Activated CD4-positive, CD25-positive, alpha-beta regulatory T cell treated with anti-CD3 and anti-CD28 coated beads, Interleukin-2, amount 50 U/mL, for 72 hours (primary cell): ENCODE data around the gene PTPN7.

Source experiments
- DNase-seq: peaks from one replicate; pipeline ENCODE4 v3.0.0; 2021

Gene PTPN7

GRCh38 chr1:202165942-202166843, 5.8 kb upstream of the PTPN7 start:
- DNase-seq = no peak

GRCh38 chr1:202165267-202165941, 5.0 kb upstream of the PTPN7 start:
- no peak for DNase-seq

- peak; percentile 72 for DNase-seq
These were observed 4.1 kb upstream of the PTPN7 start for GRCh38 chr1:202164271-202165037.

GRCh38 chr1:202163281-202164270, 3.2 kb upstream of the PTPN7 start:
- DNase-seq = no peak

- no peak for DNase-seq
These were observed 2.2 kb upstream of the PTPN7 start for GRCh38 chr1:202162418-202163280.

GRCh38 chr1:202162047-202162417, 1.6 kb upstream of the PTPN7 start:
- no peak for DNase-seq

- DNase-seq = no peak
These were observed 997 bp upstream of the PTPN7 start for GRCh38 chr1:202161151-202162046.

GRCh38 chr1:202159534-202160371, 649 bp downstream of the PTPN7 start:
- DNase-seq = peak; percentile 66

GRCh38 chr1:202158810-202159533, 1.4 kb downstream of the PTPN7 start:
- peak; percentile 45 for DNase-seq

GRCh38 chr1:202157945-202158344, 2.5 kb downstream of the PTPN7 start:
- DNase-seq = no peak

- no peak for DNase-seq
These were observed 3.8 kb downstream of the PTPN7 start for GRCh38 chr1:202156590-202156989.

GRCh38 chr1:202155478-202156021, 4.9 kb downstream of the PTPN7 start:
- no peak for DNase-seq

GRCh38 chr1:202154766-202155477, 5.5 kb downstream of the PTPN7 start:
- no peak for DNase-seq

- no peak for DNase-seq
These were observed 6.1 kb downstream of the PTPN7 start for GRCh38 chr1:202154148-202154765.

- no peak for DNase-seq
These were observed 7.1 kb downstream of the PTPN7 start for GRCh38 chr1:202153284-202153683.

GRCh38 chr1:202152399-202152798, 8.0 kb downstream of the PTPN7 start:
- DNase-seq = no peak

- no peak for DNase-seq
These were observed 9.4 kb downstream of the PTPN7 start for GRCh38 chr1:202151045-202151444.
